Activated T-cell treated with anti-CD3 and anti-CD28 coated beads, Interleukin-2, amount 50 U/mL, for 72 hours (primary cell): ENCODE data around the gene DENND10. TPM values are rescaled to one million over a fixed set of nuclear protein-coding genes. Genes with fewer than 3 reads are reported as not detected.
"Not testable (repeated sequence)": the region's sequence is repeated elsewhere in the genome, so short reads cannot be mapped to it uniquely, and the experiment has no call there.

Source experiments
- ATAC-seq, 2 donors: fragments of 150-1000 bp; cut with Tn5 transposase; replicated peaks in 1 of 2; 2 replicates each; pipeline ENCODE4 v1.10.0; 2021; ENCODE audit warnings: moderate library complexity in 2 of 2, mild to moderate bottlenecking in 1 of 2
- DNase-seq, 2 donors: peaks; one replicate each; pipeline ENCODE4 v3.0.0; 2021 to 2022; ENCODE audit warnings: mixed read lengths in 1 of 2
- H3K27ac Mint-ChIP-seq: one replicate; pipeline ENCODE4 v1.8.0; 2022; ENCODE audit warnings: mild to moderate bottlenecking, moderate library complexity, mixed read lengths
- H3K27me3 Mint-ChIP-seq: one replicate; pipeline ENCODE4 v1.8.0; 2022; ENCODE audit warnings: low read depth, mixed read lengths
- H3K36me3 Mint-ChIP-seq, 2 donors: one replicate each; pipeline ENCODE4 v1.8.0; 2022; ENCODE audit warnings: mixed read lengths in 2 of 2, mild to moderate bottlenecking in 1 of 2; ENCODE audit not compliant: insufficient read depth in 2 of 2
- H3K4me1 Mint-ChIP-seq: one replicate; pipeline ENCODE4 v1.8.0; 2022; ENCODE audit warnings: low read depth, mixed read lengths
- H3K4me3 Mint-ChIP-seq, 2 donors: one replicate each; pipeline ENCODE4 v1.8.0; 2022; ENCODE audit warnings: mild to moderate bottlenecking in 2 of 2, mixed read lengths in 2 of 2, moderate library complexity in 2 of 2
- H3K9me3 Mint-ChIP-seq, 2 donors: one replicate each; pipeline ENCODE4 v1.8.0; 2022; ENCODE audit warnings: mixed read lengths in 2 of 2
- total RNA-seq, 2 donors: library from RNA; stranded (reverse); gene quantifications; one replicate each; pipeline ENCODE4 v1.2.3, GENCODE V29; 2022

The DENND10 gene
- total RNA-seq, 2 donors from 2014 or later: 39.4 to 41.3 TPM

DNA sequence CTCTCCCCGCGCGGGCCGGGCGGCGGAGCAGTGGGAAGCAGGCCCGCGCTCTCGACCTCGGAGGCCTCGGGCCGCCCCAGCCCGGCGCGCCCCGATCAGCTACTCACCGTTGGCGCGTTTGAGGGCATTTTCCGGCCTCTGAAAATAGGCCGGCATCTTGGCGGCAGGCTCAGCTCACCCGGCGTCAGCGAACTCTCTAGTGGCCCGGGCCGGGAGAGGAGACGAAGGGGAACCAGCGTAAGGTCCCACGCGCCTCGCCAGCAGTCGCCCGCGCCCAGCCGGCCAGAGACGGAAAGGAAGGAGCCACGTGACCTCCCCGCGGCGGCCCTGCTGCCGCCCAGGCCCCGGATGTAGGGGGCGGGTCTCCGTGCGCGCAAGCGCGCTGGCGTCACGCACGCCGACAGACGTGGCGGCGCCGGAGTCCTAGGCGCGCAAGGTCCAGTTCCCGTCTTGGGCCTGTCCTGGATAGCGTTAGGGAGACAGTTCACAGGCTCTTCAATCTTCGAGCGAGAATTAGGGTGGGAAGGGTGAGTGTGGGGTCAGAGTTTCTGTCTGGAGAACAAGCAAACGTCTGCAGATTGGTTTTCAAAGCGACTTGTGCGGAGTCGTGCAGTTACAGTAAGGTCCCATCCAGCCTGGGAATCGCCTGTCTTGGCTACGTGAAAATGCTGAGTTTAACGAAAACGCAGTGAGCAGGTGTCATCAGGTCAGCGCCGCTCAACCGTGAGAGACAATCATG is 23.2 kb upstream of the DENND10 start, which contains the start of gene EIF3A:
Gene EIF3A (minus strand): TSS at position 297 of the 739 bp plus-strand sequence. CDS start 141 bp downstream, at position 156.
- H3K27me3 Mint-ChIP-seq: no peaks in the 10 kb centered on the region
- no peaks in the 10 kb centered on the region for H3K9me3 Mint-ChIP-seq
- peaks cover 5 to 19% of the 10 kb centered on the region in 2 donors for H3K36me3 Mint-ChIP-seq
- H3K4me3 Mint-ChIP-seq: peak within 1 kb of the TSS; percentile 92 to 99
- H3K27ac Mint-ChIP-seq: peak within 1 kb of the TSS; percentile 99
- ATAC-seq: peak; percentile 90 to 91
- H3K4me1 Mint-ChIP-seq: peaks cover 46% of the 10 kb centered on the region
- DNase-seq: peak; percentile 95 to 97

DNA sequence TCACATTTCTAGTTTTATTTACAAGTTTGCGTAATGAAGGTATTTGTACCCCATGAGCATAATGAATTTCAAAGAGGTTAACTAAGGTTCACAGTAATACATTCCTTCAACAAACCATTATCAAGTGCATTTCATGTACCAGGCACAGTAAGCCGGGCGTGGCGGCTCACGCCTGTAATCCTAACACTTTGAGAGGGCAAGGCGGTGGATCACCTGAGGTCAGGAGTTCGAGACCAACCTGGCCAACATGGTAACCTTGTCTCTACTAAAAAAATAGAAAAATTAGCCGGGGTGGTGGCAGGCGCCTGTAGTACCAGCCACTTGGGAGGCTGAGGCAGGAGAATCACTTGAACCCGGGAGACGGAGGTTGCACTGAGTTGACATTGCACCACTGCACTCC is 19.0 kb upstream of the DENND10 start:
- no peak for DNase-seq
- no peaks in the 10 kb centered on the region for H3K27me3 Mint-ChIP-seq

DNA sequence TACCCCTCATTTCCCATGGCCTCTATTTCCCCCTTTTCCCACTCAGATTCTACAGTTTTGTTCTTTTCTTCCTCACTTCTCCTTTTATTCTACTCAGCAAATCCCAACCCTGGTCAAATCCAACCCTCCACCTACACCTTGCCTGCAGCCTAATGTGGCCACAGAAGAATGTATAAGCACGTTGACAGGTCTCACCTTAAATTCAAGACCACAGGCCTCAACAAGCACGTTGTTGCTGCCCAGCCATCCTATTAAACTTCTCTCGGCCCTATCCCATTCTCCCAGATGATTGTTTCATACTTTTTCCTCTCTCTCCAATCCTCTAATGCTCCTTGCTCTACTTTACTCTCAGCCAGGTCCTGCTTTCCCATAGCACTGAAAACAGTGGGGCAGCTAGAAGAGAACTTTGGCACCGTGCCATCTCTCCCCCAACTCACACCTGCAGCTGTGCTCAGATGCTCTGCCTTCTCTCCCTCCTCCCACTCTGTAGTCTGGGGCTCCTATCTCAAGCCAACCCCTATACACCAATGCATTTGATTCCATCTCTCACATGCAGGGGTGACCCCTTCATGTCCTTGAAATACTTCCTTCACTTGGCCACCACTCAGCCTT is 16.5 kb upstream of the DENND10 start:
- ATAC-seq: no peak

More for the DNA sequence above, 19.0 kb upstream of the DENND10 start:
- Mint-ChIP-seq H3K9me3 (no peaks in the 10 kb centered on the region), H3K4me3 (no peak overlapping the region), H3K4me1 (peaks cover 19% of the 10 kb centered on the region), H3K36me3 (peaks cover 4 to 6% of the 10 kb centered on the region in 2 donors), H3K27ac (no peak overlapping the region)
- ATAC-seq: no peak

DNA sequence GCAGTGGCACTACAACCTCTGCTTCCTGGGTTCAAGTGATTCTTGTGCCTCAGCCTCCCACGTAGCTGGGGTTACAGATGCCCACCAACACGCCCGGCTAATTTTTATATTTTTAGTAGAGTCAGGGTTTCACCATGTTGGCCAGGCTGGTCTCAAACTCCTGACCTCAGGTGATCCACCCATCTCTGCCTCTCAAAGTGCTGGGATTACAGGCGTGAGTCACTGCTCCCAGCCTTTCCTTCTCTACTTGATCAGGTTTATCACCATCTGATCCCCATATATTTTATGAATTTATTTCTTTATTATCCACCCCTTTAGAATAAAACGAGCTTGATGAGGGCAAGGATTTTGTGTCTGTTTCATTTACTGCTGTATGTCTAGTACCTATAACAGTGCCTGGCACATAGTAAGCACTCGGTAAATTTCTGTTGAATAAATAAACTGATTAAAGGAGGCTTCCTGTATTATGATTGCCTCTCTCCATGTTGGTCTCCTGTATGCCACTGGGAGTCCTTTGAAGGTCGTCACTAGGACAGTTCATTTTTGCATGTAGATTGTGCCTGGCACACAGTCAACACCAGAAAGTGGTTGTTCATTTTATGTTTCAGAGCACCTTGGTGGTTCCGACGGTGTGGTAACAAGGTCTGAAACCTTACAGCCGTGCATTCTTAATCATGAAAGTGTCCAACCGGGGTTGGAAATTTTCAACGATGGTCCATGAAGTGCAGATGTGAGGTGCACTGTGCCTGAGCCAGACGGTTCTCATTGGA is 13.7 kb upstream of the DENND10 start:
- DNase-seq (peak; percentile 56 to 68), ATAC-seq (peak; percentile 90 to 95)
- H3K4me1 Mint-ChIP-seq: peaks cover 14% of the 10 kb centered on the region
- H3K36me3 Mint-ChIP-seq: peaks cover 0 to 3% of the 10 kb centered on the region in 2 donors
- peak overlapping the region; percentile 58 to 85 for H3K4me3 Mint-ChIP-seq
- no peaks in the 10 kb centered on the region for H3K9me3 Mint-ChIP-seq
- H3K27me3 Mint-ChIP-seq: no peaks in the 10 kb centered on the region
- H3K27ac Mint-ChIP-seq: peak overlapping the region; percentile 85

More for the DNA sequence above, 16.5 kb upstream of the DENND10 start:
- Mint-ChIP-seq H3K36me3 (peaks cover 2 to 3% of the 10 kb centered on the region in 2 donors), H3K9me3 (no peaks in the 10 kb centered on the region), H3K4me3 (no peak overlapping the region), H3K27ac (no peak overlapping the region), H3K27me3 (no peaks in the 10 kb centered on the region), H3K4me1 (peaks cover 21% of the 10 kb centered on the region)
- no peak for DNase-seq

DNA sequence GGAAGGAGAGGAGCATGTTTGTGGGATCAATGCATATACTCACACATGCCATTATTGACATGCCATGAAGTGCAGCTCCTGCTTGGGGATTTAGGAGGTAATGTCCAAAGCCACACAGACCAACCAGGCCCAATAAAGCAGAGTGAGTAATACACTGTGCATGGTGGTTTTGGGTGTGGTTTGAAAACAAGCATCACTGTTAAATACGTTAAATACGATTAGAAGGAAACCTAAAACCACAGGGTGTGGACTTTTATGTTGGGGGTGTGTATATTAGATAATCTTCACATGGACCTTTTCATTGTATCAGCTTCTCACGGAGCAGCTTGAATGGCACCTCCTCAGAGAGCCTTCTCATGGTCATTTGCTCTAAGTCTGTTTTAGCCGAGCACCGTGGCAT is 12.9 kb upstream of the DENND10 start:
- DNase-seq (peak; percentile 24 to 33), ATAC-seq (peak; percentile 71 to 75)
- Mint-ChIP-seq H3K4me1 (peaks cover 22% of the 10 kb centered on the region), H3K27ac (no peak overlapping the region), H3K4me3 (peak overlapping the region; percentile 58 to 85), H3K36me3 (peaks cover 0 to 3% of the 10 kb centered on the region in 2 donors), H3K27me3 (no peaks in the 10 kb centered on the region), H3K9me3 (no peaks in the 10 kb centered on the region)

DNA sequence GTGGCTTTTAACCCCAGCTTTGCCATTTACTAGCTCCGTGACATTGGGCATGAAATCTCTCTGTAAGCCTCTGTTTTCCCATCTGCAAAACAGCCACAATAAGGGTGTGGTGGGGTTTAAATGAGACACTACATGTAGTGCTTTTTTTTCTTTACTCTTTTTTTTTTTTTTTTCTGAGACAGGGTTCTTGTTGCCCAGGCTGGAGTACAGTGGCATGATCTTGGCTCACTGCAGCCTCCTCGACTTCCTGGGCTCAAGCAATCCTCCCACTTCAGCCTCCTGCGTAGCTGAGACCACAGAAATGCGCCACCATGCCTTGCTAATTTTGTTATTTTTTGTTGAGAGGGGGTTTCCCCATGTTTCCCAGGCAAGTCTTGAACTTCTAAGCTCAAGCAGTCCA is 8.3 kb upstream of the DENND10 start:
- no peak overlapping the region for H3K27ac Mint-ChIP-seq
- peaks cover 18% of the 10 kb centered on the region for H3K4me1 Mint-ChIP-seq
- H3K4me3 Mint-ChIP-seq: peak overlapping the region in 1 of 2 donors; percentile 2
- no peaks in the 10 kb centered on the region for H3K27me3 Mint-ChIP-seq
- ATAC-seq (peak; percentile 11 to 26), DNase-seq (no peak)
- no peaks in the 10 kb centered on the region for H3K9me3 Mint-ChIP-seq
- H3K36me3 Mint-ChIP-seq: no peaks in the 10 kb centered on the region

DNA sequence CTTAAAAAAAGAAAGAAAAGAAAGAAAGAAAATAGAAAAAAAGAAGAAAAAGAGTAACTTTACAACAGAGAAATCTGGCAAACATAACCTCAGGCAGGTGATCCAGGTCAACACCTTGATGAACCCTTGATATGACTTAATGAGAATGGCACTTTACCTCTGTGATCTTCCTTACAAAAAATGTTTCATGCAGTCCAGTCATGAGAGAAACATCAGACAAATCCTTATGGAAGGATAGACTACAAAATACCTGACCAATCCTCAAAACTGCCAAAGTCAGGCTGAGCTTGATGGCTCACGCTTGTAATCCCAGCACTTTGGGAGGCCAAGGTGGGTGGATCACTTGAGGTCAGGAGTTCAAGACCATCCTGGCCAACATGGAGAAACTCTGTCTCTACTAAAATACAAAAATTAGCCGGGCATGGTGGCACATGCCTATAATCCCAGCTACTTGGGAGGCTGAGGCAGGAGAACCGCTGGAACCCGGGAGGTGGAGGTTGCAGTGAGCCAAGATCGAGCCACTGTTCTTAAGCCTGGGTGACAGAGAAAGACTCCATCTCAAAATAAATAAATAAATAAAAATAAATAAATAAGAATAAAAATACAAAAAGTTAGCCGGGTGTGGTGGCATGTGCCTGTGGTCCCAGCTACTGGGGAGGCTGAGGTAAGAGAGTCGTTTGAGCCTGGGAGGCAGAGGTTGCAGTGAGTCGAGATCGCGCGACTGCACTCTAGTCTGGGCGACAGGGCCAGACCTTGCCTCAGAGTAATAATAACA is 7.1 kb upstream of the DENND10 start:
- not testable (repeated sequence) for H3K36me3 Mint-ChIP-seq, H3K27me3 Mint-ChIP-seq, DNase-seq, H3K4me1 Mint-ChIP-seq, H3K4me3 Mint-ChIP-seq, H3K9me3 Mint-ChIP-seq, ATAC-seq, H3K27ac Mint-ChIP-seq

DNA sequence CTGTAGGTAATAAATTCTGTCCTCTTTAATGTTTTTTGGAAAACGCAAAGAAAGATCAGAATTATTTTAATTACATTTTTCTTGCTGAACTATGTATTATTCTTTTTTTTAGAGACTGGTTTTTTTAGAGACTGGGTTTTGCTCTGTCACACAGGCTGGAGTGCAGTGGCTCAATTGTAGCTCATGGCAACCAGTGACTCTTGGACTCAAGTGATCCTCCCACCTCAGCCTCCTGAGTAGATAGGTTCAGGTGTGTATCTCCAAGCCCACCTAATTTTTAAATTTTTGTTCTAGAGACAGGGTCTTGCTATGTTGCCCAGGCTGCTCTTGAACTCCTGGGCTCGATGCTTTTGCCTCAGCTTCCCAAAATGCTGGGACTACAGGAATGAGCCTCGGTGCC is 5.3 kb upstream of the DENND10 start:
- no peaks in the 10 kb centered on the region for H3K9me3 Mint-ChIP-seq

DNA sequence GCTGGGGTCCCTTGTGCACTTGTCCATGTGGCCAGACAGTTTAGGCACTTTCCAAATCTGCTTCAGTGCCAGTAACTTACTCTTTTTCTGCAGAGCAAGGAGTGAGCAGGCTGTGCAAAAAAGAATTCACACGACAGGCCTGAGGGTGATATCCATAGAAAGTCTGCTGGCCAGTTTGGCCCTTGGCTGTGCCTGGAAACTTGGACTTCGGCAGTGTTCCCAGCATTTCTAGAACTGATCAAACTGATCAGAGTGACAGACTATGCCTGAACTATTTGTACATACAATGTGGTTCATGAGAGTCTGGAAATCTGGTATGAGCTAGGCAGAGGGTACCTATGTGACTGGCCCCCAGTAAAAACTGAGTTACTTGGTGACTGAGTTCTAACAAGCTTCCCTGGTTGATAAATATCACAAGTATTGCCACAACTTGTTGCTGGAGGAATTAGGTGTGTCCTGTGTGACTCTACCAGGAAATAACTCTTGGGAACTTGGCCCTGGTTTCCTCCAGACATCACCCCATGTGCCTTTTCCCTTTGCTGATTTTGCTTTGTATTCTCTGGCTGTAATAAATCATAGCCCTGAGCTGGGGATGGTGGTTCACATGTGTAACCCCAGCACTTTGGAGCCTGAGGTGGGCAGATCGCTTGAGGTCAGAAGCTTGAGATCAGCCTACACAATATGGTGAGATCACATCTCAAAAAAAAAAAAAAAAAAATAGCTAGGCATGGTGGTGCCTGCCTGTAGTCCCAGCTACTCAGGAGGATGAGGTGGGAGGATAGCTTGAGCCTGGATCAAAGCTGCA is 3.3 kb upstream of the DENND10 start:
- DNase-seq: no peak
- Mint-ChIP-seq H3K27ac (no peak overlapping the region), H3K4me3 (no peak overlapping the region), H3K9me3 (no peaks in the 10 kb centered on the region), H3K36me3 (peaks cover 0 to 3% of the 10 kb centered on the region in 2 donors), H3K4me1 (peaks cover 18% of the 10 kb centered on the region), H3K27me3 (no peaks in the 10 kb centered on the region)
- ATAC-seq: no peak

More for the DNA sequence above, 5.3 kb upstream of the DENND10 start:
- Mint-ChIP-seq H3K4me1 (peaks cover 13% of the 10 kb centered on the region), H3K27ac (no peak overlapping the region), H3K27me3 (no peaks in the 10 kb centered on the region), H3K36me3 (no peaks in the 10 kb centered on the region), H3K4me3 (no peak overlapping the region)
- ATAC-seq: no peak
- DNase-seq: no peak

DNA sequence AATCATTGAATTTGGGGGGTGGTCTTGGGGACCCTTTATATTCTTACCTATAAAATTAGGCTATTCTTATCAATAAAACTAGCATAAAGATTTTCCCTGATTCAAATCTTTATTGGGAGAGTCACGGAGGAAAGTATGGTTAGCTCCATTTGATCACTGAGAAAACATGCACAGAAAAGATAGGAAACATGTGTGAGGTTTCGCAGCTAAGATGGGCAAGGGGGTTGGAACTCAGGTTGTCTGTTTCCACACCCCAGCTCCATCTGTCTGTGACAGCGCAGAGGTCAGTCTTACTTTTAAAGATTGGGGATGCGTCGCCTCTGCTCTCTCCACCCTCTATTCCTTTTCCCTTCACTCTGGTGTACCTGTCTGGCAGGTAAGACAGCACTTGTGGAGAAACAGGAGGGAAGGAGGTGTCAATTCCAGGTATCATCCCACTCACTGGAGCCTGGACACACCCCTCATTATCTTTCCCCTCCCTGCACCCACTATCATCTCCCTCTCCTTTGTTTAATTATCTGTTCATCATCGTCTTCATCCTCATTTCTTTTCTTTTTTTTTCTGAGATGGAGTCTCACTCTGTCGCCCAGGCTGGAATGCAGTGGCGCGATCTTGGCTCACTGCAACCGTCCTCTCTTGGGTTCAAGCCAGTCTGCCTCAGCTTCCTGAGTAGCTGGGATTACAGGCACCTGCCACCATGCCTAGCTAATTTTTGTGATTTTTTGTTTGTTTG is 2.4 kb upstream of the DENND10 start:
- Mint-ChIP-seq H3K36me3 (peaks cover 0 to 4% of the 10 kb centered on the region in 2 donors), H3K9me3 (no peaks in the 10 kb centered on the region), H3K4me3 (no peak overlapping the region), H3K27me3 (no peaks in the 10 kb centered on the region), H3K27ac (no peak overlapping the region), H3K4me1 (peaks cover 13% of the 10 kb centered on the region)
- ATAC-seq (no peak), DNase-seq (no peak)

DNA sequence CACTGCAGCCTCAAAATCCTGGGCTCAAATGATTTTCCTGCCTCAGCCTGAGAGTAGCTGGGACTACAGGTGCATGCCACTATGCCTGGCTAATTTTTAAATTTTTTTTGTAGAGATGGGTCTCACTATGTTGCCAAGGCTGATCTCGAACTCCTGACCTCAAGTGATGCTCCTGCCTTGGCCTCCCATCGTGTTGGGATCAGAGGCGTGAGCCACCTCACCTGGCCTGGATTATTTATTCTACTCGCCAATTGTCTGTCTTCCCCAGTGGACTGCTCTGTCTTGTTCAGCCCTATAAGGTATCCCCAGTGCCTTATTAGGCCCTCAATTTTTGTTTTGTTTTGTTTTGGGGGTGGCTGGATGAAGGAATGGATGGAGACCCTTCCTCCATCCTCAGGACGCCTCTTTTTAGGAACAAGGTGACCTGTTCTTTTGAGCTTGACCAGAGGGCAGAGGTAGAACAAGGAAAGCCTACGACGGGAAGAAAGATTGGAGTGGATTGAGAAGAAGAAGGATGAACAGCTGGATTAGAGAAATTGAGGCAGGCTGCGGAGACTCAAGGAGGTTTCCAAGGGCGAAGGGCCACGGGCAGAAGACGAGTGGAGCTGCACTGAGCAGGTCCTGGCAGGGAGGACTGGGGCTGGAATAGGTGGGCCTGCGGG is 541 bp upstream of the DENND10 start:
- DNase-seq (no peak), ATAC-seq (no peak)
- H3K4me1 Mint-ChIP-seq: peaks cover 13% of the 10 kb centered on the region
- H3K9me3 Mint-ChIP-seq: no peaks in the 10 kb centered on the region
- peaks cover 3 to 6% of the 10 kb centered on the region in 2 donors for H3K36me3 Mint-ChIP-seq
- H3K27ac Mint-ChIP-seq: no peak overlapping the region
- no peaks in the 10 kb centered on the region for H3K27me3 Mint-ChIP-seq
- peak overlapping the region; percentile 66 to 76 for H3K4me3 Mint-ChIP-seq
